ENCODE measurements around the gene RAPGEF4. TPM values are rescaled to one million over a fixed set of nuclear protein-coding genes. Genes with fewer than 3 reads are reported as not detected.
A peak's percentile ranks its signal among the peaks of the same experiment; 100 is the strongest.

Gene RAPGEF4
- total and polyA plus RNA-seq, 4 donors: 6.4 to 33.5 (median 8.6) TPM

DNA sequence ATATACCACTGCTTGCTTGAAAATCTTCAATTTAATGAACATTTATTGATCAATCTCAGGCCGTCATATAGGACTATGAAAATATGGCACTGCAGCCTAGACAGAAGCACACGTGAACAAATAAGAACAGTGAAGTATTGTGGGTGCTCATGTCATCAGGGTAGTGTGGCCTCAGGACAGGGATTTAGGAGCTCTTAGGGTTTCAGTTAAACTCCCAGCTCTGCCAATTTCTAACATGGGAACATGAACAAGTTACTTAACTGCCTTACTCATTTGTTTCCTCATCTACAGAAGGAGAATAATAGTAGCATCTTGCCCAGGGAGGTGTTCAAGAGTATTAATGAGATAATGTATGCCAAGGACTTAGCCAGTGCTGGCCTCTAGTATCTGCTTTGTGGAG lies 194.0 kb downstream of the RAPGEF4 start:
- Histone ChIP-seq H3K27ac (ENCODE audit: low read depth in 1 of 2, low read length in 1 of 2) (peak overlapping the region; percentile 1 to 44), H3K9ac (ENCODE audit: insufficient read depth in 1 of 2, low read length in 2 of 2) (no peak overlapping the region), H3K4me1 (ENCODE audit: control insufficient read depth in 5 of 5, insufficient read depth in 5 of 5, low read length in 5 of 5) (peaks cover 0 to 25% (median 8%) of the 10 kb centered on the region in 5 donors), H3K9me3 (ENCODE audit: control insufficient read depth in 4 of 4, insufficient read depth in 3 of 4, low read length in 3 of 4) (no peaks in the 10 kb centered on the region), H3K27me3 (ENCODE audit: control insufficient read depth in 3 of 3, insufficient read depth in 3 of 3, low read length in 2 of 3) (peaks cover 0 to 14% (median 13%) of the 10 kb centered on the region in 3 donors), H3K4me3 (no peak overlapping the region), H3K36me3 (ENCODE audit: control insufficient read depth in 4 of 4, insufficient read depth in 4 of 4, low read length in 4 of 4) (no peaks in the 10 kb centered on the region)
- TF ChIP-seq, protein P1, sequence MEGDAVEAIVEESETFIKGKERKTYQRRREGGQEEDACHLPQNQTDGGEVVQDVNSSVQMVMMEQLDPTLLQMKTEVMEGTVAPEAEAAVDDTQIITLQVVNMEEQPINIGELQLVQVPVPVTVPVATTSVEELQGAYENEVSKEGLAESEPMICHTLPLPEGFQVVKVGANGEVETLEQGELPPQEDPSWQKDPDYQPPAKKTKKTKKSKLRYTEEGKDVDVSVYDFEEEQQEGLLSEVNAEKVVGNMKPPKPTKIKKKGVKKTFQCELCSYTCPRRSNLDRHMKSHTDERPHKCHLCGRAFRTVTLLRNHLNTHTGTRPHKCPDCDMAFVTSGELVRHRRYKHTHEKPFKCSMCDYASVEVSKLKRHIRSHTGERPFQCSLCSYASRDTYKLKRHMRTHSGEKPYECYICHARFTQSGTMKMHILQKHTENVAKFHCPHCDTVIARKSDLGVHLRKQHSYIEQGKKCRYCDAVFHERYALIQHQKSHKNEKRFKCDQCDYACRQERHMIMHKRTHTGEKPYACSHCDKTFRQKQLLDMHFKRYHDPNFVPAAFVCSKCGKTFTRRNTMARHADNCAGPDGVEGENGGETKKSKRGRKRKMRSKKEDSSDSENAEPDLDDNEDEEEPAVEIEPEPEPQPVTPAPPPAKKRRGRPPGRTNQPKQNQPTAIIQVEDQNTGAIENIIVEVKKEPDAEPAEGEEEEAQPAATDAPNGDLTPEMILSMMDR (IDR thresholded peaks at IDR 0.05; ENCODE audit: control extremely low read depth, extremely low read depth): no peak
- ATAC-seq (ENCODE audit: insufficient read depth, low FRiP score): no peak
- WGBS, 2 donors: 71 to 86% methylated on average over 2 of the region's 2 CpGs
- peak in 2 of 3 donors; percentile 15 to 16 for DNase-seq

DNA sequence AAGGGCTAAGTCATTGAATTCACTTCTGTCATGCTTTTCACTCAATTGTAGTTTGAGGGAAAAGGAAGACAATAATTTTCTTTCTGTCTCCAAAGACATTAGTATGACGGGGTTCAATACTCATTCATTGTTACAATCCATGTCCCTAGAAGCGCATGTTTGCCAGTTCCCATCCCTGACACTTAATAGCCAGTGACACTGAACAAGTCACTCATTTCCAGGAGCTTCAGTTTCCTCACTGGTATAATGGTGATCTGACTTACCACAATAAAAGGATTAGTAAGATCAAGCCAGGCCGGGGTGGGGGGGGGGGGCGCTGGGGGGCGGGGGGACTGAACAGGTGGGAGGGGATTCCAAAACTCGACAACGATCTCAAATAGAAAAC lies 195.2 kb downstream of the RAPGEF4 start:
- Histone ChIP-seq H3K27me3 (ENCODE audit: control insufficient read depth in 3 of 3, insufficient read depth in 3 of 3, low read length in 2 of 3) (peaks cover 0 to 14% (median 13%) of the 10 kb centered on the region in 3 donors), H3K27ac (ENCODE audit: low read depth in 1 of 2, low read length in 1 of 2) (peak overlapping the region in 1 of 2 donors; percentile 27), H3K4me1 (ENCODE audit: control insufficient read depth in 5 of 5, insufficient read depth in 5 of 5, low read length in 5 of 5) (peaks cover 0 to 25% (median 8%) of the 10 kb centered on the region in 5 donors), H3K9ac (ENCODE audit: insufficient read depth in 1 of 2, low read length in 2 of 2) (no peak overlapping the region), H3K36me3 (ENCODE audit: control insufficient read depth in 4 of 4, insufficient read depth in 4 of 4, low read length in 4 of 4) (no peaks in the 10 kb centered on the region), H3K4me3 (no peak overlapping the region), H3K9me3 (ENCODE audit: control insufficient read depth in 4 of 4, insufficient read depth in 3 of 4, low read length in 3 of 4) (no peaks in the 10 kb centered on the region)
- DNase-seq (peak in 1 of 3 donors; percentile 17), ATAC-seq (ENCODE audit: insufficient read depth, low FRiP score) (no peak)
- TF ChIP-seq, protein P1 (IDR thresholded peaks at IDR 0.05; ENCODE audit: control extremely low read depth, extremely low read depth): no peak
- WGBS, 2 donors: 19 to 32% methylated on average over 7 of the region's 7 CpGs

DNA sequence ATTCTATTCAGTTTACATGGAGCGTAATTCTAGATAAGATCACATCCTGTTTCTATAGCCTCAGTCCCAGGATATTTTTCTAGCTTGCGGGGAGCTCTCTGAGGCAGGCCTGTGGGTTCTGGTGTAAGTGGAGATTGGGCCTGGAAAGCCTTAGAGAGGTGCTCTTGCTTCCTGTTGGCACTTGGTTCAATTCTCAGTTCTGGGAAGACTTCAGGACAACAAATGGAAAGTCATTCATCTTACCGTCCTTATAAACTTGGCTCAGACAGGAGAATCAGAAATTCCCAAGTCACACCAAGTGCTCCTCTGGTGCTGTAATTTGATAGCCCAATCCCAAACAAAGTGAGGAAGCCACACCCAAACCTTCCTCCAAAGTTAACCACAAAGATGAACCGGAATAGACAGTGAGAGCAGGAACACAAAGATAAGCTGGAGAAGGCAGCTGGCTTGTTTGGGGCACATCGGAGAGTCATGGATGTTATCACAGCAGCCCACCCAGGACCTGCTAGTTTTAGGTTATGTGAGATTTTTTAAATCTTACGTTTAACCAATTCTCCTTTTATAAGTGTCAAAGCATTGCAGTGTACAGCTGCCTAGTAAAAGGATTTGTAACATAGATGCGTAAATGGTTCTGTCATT lies 195.7 kb downstream of the RAPGEF4 start:
- Histone ChIP-seq H3K9me3 (ENCODE audit: control insufficient read depth in 4 of 4, insufficient read depth in 3 of 4, low read length in 3 of 4) (no peaks in the 10 kb centered on the region), H3K27me3 (ENCODE audit: control insufficient read depth in 3 of 3, insufficient read depth in 3 of 3, low read length in 2 of 3) (peaks cover 0 to 14% (median 13%) of the 10 kb centered on the region in 3 donors), H3K36me3 (ENCODE audit: control insufficient read depth in 4 of 4, insufficient read depth in 4 of 4, low read length in 4 of 4) (no peaks in the 10 kb centered on the region), H3K4me3 (no peak overlapping the region), H3K9ac (ENCODE audit: insufficient read depth in 1 of 2, low read length in 2 of 2) (no peak overlapping the region), H3K4me1 (ENCODE audit: control insufficient read depth in 5 of 5, insufficient read depth in 5 of 5, low read length in 5 of 5) (peaks cover 0 to 25% (median 8%) of the 10 kb centered on the region in 5 donors), H3K27ac (ENCODE audit: low read depth in 1 of 2, low read length in 1 of 2) (peak overlapping the region in 1 of 2 donors; percentile 82)
- ATAC-seq (ENCODE audit: insufficient read depth, low FRiP score) (peak; percentile 10), DNase-seq (peak in 2 of 3 donors; percentile 53 to 66)
- 18 to 28% methylated on average over 7 of the region's 7 CpGs for WGBS, 2 donors
- TF ChIP-seq, protein P1 (IDR thresholded peaks at IDR 0.05; ENCODE audit: control extremely low read depth, extremely low read depth): no peak
